Amniotic stem cell (primary cell): ENCODE measurements around the gene IGF1.

ENCODE experiments used
- DNase-seq: peaks from one replicate; lab custom pipeline; 2025; lab: John Stamatoyannopoulos, UW

The IGF1 gene

GRCh38 chr12:102496591-102496990 lies 16.2 kb upstream of the IGF1 start:
- no peak for DNase-seq

GRCh38 chr12:102487226-102487625 lies 6.9 kb upstream of the IGF1 start:
- no peak for DNase-seq

DNA sequence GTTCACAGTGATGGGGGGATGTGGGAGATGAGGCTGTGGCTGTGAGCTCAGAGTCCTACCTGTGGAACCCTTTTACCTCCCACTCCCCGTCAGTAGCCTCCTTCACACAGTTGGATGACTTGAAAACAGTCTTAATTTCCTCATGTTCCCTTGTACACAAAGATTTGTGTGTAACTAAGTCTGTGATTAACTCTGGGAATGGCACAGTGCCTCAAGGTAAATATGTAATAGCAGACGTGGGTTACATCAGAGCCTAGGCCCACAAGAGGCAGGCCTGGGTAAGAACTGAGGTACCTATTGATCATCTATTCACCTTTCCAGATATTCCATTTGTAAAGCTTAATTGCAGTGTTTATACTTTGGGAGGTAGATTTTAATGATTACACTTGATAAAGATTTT lies 5.8 kb upstream of the IGF1 start:
- DNase-seq = no peak

GRCh38 chr12:102484428-102484958 lies 4.1 kb upstream of the IGF1 start:
- DNase-seq = no peak

DNA sequence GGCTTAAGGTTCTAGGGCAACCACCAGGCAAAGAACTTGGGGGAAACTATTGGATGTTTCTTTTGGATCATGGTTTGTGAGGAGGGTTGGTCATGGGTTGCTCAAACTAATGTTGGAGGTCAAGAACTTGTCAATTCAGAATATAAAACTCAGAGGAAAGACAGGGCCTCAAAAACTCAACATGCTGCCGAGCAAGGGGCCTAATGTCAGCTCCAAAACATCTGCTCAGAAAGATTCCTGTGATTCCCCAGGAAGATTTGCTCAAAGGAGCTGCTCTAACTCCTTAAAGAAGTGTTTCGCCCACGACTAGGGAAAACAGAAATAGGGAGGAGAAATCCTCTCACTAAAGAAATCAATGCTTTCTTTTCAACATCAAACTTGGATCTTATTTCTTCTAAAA lies 3.7 kb upstream of the IGF1 start:
- no peak for DNase-seq

GRCh38 chr12:102483466-102483865 lies 3.1 kb upstream of the IGF1 start:
- no peak for DNase-seq

GRCh38 chr12:102481705-102482425 lies 1.5 kb upstream of the IGF1 start:
- no peak for DNase-seq

- no peak for DNase-seq
Measured at GRCh38 chr12:102479939-102480338, 424 bp downstream of the IGF1 start.

DNA sequence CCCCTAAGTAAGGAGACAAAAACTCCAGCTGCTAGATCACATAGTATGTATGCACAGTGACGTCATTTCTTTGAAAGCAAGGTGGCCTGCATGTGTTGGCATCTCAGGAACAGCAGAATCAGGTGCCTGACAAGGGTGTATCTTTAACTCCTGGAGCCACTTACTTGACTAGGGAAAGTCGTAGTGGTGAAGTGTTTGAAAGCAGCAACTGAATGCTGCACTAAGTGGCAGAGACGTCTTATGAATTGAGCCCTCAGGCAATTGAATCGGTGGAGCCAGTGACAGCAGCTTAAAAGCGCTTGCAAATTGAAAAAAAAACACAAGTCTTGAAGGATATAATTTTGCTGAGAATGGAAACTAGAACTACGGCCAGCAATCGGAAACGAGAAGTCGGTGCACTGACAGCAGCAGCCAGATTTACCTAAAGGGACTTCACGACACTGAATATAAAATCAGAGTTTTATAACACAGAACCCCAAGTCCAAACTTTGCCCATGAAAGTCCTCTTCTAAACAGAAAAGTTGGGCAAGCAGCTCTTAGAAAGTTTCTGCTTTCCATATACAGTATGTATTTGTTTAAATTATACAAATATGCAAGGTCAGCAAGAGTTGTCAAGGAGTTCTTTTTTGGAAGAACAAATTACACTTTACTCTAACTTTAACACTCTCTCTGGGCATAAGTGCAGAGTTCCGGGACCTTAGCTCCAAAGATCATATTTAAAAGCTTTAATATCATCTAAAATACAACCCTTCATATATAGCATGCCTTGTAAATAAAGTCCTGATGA lies 1.1 kb downstream of the IGF1 start:
- no peak for DNase-seq

DNA sequence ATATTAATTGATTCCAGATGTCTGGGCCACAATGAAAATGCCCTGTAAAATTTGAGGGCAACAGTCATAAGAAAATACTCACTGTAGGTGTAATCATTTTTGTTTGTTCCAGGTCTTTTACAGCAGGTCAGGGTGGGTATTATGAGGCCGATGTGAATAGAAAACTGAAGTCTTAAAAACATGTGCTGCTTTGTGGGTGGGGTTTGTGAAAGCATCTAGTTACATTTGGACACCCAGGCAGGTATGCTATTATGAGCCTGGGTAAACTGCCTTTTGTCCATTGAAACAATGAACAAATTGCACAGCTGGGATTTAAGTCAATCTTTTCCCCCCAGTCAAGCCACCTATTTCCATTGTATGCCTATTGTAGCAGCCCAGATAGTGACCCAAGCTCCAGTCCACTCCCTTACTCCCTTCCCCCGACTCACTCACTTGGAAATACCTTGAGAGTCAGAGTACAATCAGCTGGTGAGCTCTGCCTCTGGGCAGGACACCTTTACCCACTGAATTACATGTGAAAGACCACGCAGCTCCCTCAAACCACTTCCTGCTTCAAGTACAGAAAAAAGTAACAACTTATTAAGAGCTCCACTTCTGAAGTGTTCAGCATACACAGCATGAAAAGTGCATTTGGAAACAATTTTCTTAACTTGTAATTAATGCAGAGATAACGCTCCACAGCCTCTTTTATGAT lies 1.8 kb downstream of the IGF1 start:
- no peak for DNase-seq

DNA sequence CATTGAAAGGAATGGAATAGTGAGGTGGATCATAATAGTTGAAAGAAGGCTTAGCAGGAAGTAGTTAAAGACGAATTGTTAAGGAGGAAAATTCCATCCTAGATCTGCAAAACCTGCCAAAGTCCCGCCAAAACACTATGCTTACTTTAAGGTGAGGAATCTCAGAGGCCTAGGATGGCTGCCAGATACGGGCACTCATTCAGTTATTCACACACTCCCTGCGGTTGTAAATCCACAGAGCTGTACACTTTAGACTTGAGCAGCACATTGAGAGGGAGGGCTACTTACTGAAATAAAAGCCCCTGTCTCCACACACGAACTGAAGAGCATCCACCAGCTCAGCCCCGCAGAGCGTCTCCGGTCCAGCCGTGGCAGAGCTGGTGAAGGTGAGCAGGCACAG lies 5.0 kb downstream of the IGF1 start:
- no peak for DNase-seq

DNA sequence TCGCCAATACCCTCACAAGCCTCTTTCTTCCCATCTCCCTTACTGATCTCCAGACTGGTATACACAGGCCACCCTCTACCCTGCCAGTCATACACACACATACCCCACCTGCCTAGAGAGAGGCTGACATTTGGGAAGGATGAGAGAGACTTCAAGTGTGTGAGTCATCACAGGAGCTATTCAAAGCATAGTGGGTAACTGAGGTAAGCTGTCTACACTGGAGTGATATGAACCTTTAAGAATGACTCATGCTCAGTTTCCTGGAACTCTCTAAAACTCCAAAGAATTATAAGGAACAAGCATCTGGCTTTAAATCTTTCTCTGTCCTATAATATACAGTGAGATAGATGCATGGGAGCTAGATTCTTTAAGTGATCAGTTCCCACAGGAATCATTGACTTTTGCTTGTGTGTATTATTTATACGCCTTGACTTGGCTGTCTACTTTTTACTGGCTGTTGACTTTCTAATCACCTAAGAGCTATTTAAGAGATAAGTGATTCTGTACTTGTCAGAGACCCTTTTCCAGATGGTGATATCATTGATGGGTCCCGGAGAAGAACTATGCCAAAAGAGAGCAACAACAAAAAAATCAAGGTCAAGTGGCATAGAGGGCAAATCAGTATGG lies 5.8 kb downstream of the IGF1 start:
- no peak for DNase-seq

DNA sequence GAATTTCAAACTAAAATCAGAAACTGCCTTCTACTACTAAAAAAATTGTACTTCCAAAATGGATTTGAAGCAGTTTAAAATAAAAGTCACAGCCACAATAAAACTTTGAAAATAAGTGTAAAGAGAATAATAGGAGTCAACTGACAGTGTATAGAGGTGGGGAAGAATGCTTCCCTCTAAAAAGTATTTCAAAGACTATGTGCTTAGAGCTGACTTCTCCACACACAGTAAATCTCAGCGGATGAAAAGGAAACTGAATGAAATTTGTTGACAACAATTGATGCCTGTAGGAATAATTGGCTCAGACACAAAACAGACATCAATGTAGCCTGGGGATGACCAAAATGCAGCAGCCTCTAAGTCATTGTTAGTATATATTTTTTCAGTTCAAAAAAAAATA lies 7.9 kb downstream of the IGF1 start:
- DNase-seq = no peak

GRCh38 chr12:102471556-102471955 lies 8.8 kb downstream of the IGF1 start:
- no peak for DNase-seq

- DNase-seq = no peak
Measured at GRCh38 chr12:102470945-102471344, 9.4 kb downstream of the IGF1 start.

DNA sequence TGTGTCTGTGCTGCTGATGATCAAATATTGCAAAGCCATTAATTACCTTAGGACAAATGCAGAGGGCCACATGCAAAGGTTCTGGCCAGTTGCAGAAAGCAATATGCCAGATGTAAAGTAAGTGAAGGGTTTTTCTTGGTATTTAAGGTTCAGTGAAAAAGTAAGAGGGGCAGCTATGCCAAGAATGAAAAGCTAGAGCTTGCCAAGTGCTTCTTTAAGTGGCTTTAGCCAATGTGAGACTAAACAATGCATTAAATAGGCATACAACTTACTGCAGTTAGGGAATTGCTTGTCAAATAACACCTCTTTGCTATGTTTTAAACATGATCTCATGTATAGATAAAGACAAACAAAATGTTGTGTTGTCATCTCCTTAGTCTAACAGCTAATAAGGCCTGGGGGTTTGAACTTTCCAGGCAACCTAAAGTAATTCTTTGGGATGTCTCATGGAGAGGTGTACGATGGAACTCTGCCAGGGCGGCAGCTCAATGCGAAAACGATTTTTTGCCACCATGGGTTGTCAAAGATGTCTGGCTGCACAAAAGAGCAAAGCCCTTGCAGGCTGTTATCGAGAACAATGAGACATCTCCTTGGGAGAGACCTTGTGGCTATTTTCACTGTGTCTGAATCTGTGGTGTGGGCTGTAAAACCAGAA lies 12.0 kb downstream of the IGF1 start:
- no peak for DNase-seq

DNA sequence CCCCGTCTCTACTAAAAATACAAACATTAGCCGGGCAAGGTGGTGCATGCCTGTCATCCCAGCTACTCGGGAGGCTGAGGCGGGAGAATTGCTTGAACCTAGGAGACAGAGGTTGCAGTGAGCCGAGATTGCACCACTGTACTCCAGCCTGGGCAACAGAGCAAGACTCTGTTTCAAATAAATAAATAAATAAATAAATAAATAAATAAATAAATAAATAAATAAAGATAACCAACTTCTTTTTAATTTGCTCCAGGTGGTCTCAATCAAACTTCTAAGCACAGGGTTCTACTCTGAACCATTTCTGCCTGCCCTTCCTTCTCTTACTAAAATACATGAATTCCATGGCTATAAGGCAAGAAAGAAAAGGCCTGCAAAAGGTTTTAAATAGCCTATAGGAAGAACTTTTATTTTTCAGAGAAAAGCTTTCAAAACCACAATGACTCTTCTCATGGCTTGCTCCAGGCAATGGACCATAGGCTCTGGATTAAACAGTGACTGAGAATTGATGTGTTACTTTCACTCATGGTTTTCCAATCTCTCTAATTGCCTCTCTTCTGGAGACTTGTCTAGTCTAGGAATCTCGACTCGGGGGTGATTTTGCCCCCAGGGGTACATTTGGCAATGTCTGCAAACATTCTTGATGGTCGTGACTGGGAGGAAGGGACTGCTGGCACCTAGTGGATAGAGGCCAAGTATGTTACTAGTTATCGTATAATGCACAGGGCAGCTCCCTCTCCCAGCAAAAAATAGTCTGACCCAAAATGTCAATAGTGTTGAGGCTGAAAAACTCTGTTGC lies 14.4 kb downstream of the IGF1 start:
- no peak for DNase-seq

- no peak for DNase-seq
Measured at GRCh38 chr12:102463659-102464249, 16.6 kb downstream of the IGF1 start.

GRCh38 chr12:102462795-102463465 lies 17.4 kb downstream of the IGF1 start:
- no peak for DNase-seq

GRCh38 chr12:102462386-102462785 lies 18.0 kb downstream of the IGF1 start:
- DNase-seq = no peak
